HG02840 (cell line): Measurements from ENCODE around the gene WNT3A.
A peak's percentile ranks its signal among the peaks of the same experiment; 100 is the strongest.

Experiments
- ATAC-seq: cut with Tn5 transposase; IDR thresholded peaks from one replicate; pipeline ENCODE4 v1.9.1; 2021; ENCODE audit warnings: mild to moderate bottlenecking, moderate library complexity, moderate number of reproducible peaks; ENCODE audit not compliant: unreplicated experiment, low FRiP score

Gene WNT3A

DNA sequence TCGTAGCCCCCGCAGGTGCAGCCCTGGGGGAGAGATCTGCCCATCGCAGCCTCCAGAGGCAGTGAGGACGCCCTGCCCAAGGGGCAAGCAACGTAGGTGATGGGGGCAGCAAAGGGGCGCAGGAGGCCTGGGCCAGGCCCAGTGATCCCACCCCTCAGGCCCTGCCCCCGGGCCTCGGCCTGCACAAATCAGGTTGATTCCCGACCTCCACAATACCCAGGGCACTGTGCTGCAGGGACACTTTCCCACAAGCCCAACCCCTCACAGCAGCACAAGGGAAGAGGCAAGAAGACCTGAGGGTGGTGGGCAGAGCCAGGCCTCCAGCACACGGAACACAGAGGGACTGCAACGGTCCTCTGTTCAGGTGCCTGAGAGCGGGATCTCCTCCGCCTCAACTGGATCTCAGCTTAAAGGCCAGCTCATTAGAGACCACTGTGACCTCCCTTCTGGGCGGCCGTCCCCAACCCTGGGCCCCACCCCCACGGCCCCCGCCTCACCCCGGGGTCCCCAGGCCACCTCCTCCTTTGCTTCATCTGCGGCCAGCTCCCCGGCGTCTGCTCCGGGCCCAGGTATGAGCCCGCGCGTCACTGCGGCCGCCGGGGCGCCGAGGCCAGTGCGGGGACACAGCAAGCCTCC lies 74.9 kb downstream of the WNT3A start:
- peak; percentile 5 for ATAC-seq

DNA sequence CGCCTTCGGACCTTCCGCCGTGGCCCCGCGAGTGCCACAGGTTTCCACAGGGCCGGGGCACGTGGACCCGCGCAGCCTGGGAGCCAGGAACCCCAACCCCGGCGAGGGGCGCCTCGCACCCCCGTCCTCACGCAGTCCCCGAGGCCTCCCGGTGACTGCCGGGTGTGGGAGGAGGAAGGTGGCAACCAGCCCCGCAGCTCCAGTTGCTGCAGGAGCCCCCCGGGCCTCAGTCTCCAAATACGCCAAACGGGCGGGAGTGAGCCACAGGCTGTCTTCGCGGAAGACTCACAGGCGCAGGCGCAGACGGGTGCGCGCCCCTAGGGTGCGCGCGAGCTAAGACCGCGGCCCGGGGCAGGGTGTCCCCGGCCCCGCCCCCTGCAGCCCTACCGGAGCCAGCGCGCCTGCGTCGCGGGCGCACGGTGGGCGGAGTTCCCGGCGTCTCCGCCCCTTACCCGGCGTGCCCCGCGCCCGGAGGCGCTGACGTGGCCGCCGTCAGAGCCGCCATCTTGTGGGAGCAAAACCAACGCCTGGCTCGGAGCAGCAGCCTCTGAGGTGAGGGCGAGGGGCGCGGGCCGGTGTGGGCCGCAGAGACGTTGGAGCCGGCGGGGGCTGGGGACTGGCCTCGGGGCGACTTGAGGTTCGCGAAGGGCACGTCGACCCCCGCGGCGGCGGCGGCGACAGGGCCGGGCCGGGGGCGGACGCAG lies 75.6 kb downstream of the WNT3A start, which contains the start of gene ARF1:
Gene ARF1, plus strand, starts transcription at position 495 of the 704 bp plus-strand sequence. CDS start 14,407 bp downstream, outside the sequence.
- ATAC-seq = peak; percentile 75

GRCh38 chr1:228082918-228083870 lies 76.4 kb downstream of the WNT3A start:
- ATAC-seq = peak; percentile 21

GRCh38 chr1:228083871-228084278 lies 77.1 kb downstream of the WNT3A start:
- ATAC-seq = no peak

- no peak for ATAC-seq
Measured at GRCh38 chr1:228084325-228084724, 77.5 kb downstream of the WNT3A start.

GRCh38 chr1:228084797-228085196 lies 78.0 kb downstream of the WNT3A start:
- ATAC-seq = no peak

DNA sequence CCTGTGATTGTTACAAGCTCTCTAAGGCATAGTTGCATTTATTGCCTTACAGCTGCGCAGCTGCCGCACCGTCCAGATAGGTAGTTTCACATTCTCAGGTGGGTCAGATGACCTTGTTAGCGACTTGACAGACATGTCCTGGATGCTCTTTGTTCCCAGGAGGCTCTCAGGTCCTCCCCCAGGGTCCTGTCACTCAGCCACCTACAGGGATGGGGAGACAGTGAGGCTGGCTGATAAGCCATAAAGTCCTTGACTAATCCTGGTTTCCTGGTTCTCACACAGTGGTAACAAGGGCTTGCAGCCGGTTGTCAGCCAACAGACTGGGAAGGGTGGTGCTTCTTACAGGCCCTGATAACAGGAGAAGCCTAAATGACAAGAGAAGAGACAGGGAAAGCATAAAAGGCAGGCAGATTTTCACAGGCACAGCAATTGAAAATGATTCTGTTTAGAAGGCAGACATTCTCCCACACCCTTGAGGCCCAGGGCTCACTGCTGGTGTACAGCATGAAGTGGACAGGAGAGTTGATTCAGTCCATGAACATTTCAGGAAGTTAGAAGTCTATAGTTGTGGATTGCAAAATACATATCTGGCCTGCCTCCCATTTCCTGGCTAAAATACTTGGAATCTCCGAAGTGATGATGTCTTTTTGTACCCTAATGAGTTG lies 78.6 kb downstream of the WNT3A start:
- ATAC-seq = no peak

GRCh38 chr1:228087771-228088251 lies 81.0 kb downstream of the WNT3A start:
- no peak for ATAC-seq

- no peak for ATAC-seq
Measured at GRCh38 chr1:228088586-228089498, 82.0 kb downstream of the WNT3A start.

DNA sequence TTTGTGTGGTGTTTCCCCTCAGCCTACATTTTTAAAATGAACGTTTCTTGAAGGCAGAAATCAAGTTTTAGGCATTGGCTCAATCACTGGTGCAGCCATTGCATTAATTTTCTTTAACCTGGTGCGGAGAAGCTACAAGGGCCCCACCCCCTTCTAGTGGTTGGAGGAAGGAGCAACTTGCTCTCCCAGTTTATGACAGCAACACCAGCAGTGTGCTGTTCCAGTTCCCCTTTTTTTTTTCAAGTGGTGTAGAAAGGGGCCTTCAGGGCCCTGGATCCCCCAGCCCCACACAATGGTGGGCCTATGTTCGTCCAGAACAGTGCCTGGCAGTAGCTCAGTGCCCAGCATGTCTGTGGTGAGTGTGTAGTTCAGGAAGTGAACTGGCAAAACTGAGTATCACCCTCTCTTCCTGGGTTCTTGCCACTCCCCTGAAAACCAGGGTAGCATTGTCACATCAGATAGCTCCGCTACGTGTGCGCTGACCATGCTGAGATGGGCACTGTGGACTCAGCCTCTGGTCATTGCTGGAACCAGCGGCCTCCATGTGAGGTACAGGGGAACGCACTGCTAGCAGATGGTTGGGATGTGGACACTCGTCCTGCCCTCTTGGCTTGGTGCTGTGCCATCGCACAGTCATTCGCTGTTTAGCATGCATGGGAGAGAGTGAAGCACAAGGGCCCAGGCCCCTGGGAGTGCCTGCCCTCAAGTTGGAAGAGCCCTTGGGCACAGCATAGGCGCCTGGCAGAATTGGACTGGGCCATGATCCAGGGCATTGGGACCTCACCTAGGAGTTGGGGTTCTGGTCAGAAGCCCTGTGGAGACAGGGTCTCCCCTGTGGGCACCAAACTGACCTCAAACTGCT lies 83.0 kb downstream of the WNT3A start:
- no peak for ATAC-seq

- no peak for ATAC-seq
Measured at GRCh38 chr1:228090613-228091081, 83.8 kb downstream of the WNT3A start.

GRCh38 chr1:228091084-228091483 lies 84.3 kb downstream of the WNT3A start:
- no peak for ATAC-seq

DNA sequence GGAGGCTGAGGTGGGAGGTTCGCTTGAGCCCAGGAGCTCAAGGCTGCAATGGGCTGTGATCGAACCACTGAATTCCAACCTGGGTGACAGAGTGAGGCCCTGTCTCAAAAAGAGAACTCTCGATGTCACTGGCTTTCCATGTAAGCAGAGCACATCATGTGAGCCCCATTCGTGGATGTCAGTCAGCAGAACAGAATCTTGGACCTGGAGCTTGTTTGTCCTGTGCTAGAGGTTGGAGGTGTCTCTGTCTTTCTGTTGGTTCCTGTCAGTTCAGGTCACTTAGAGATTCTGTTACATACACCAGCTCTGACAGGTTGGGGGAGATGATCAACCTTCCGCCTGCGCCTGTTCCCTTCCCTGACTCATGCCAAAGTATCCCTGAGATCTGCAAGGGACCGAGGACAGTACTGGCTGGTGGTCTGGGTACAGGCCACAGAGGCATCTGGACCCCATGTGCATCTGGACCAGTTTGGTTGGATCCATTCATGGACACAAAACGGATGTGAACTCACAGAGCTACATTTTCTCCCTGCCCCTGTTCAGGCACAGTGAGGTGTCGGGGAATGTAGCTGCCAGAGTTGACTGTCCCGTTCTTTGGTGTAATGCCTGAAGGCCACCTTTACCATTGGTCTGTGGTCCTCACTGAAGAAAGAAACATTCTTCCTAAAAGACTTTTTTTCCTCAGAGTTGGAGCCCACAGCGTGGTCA lies 85.7 kb downstream of the WNT3A start:
- ATAC-seq = no peak

DNA sequence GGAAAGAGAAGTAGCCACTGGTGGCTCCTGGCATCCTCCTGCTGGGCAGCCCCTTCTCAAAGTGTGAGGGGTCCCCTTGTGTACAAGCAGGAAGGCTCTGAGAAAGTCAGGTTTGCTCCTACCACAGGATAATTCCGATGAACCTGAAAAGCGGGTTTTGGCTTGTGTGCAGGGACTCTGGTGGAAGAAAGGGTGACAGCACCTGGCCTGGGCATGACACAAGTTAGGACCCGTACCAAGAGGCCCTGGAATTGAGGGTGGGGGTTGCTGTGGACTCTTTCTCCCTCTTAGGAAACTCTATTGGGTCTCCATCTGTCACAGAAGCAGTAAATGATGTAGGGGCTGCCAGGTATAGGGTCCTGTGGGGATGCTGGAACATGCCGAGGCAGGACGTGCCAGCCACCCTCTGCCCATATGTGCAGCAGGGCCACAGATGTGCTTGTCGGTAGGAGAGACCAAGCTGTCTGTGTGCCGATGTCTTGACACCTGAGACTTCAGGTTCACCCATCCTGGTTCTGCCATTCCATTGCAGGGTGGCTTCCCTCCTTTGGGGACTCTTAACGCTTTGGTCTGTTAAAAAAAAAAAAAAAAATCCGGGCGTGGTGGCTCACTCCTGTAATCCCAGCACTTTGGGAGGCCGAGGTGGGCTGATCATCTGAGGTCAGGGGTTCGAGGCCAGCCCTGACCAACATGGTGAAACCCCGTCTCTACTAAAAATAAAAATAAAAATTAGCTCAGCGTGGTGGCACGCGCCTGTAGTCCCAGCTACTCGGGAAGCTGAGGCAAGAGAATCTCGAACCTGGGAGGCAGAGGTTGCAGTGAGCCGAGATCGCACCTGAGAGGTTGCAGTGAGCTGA lies 86.5 kb downstream of the WNT3A start:
- no peak for ATAC-seq

DNA sequence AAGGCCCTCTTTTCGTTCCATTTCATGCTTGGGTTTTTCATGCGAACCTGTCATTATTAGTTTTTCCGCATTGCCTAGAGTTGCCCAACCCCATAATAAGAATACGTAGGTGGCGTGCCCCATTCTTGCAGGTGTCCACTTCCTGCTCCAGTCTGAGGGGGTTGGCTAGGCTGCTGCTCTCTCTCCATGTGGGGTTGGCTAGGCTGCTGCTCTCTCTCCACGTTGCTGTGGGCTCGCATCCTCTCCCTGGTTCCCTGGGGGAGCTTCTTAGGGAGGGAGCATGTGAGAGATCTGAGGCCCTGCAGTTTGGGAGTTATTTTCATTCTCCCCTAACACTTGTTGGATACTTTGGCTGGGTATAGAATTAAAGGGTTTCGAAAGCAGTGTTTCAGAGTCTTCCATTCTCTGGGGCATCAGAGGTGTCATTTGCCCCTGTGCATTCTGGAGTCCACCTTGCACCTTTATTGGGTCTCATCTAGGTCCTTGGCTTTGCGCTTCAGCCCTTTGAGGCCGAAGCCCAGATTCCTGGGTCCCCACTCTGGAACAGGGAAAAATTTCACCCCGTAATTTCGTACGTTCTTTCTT lies 87.7 kb downstream of the WNT3A start:
- ATAC-seq = no peak

DNA sequence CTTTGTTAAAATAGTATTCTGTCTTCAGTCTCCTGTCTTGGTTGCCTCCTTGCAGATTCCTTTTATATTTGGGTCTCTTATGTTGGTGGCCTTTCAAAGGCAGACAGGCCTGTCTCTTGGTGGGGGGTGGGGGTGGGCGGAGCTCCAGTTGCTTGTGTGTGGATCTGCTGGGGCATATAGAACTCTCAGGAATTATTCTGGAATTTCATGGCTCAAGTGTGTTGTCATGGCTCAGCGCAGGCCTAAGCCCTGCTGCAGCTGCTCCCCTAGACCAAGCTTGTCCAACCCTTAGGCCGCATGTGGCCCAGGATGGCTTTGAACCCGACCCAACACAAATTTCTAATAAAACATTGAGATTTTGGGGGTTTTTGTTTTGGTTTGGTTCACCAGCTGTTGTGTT lies 88.4 kb downstream of the WNT3A start:
- no peak for ATAC-seq
